CD4-positive, alpha-beta memory T cell (primary cell): ENCODE data around the gene KCNK2. TPM values are rescaled to one million over a fixed set of nuclear protein-coding genes. Genes with fewer than 3 reads are reported as not detected.

ENCODE experiments used
- CTCF ChIA-PET: fragments of 350-600 bp; sonication (Branson Sonifier 250); formaldehyde crosslinking; loops from one replicate; lab custom pipeline; 2021; ENCODE audit warnings: inconsistent platforms; ENCODE audit not compliant: partially characterized antibody; lab: Charles Lee
- POLR2A ChIA-PET: fragments of 350-600 bp; sonication (Branson Sonifier 250); formaldehyde crosslinking; loops from one replicate; lab custom pipeline; 2021; ENCODE audit not compliant: partially characterized antibody; lab: Charles Lee
- DNase-seq, 5 donors: peaks; one replicate each; pipeline versions ENCODE4 v3.0.0 to v3.0.0-alpha.2; 2020 to 2022; ENCODE audit warnings: mixed read lengths in 1 of 5
- H3K27ac ChIP-seq: one replicate; pipeline ENCODE4 v1.7.0; 2013; ENCODE audit warnings: low read depth, low read length
- H3K27me3 ChIP-seq: 2 replicates; pipeline ENCODE4 v1.7.0; 2013; ENCODE audit warnings: mild to moderate bottlenecking, low read length, moderate library complexity; ENCODE audit not compliant: insufficient read depth
- H3K36me3 ChIP-seq: 2 replicates; pipeline ENCODE4 v1.7.0; 2013; ENCODE audit warnings: mild to moderate bottlenecking, low read length, moderate library complexity; ENCODE audit not compliant: insufficient read depth
- H3K4me1 ChIP-seq: 2 replicates; pipeline ENCODE4 v1.7.0; 2013; ENCODE audit warnings: mild to moderate bottlenecking, low read length, moderate library complexity; ENCODE audit not compliant: insufficient read depth
- H3K4me3 ChIP-seq, 2 donors: one replicate each; pipeline ENCODE4 v1.7.0; 2013; ENCODE audit warnings: low read length in 2 of 2, mild to moderate bottlenecking in 1 of 2
- H3K9me3 ChIP-seq, 2 donors: one replicate each; pipeline ENCODE4 v1.7.0; 2013; ENCODE audit warnings: low read length in 2 of 2, control low read depth in 1 of 2; ENCODE audit not compliant: control insufficient read depth in 1 of 2
- H3K27ac Mint-ChIP-seq, 7 donors: one replicate each; pipeline ENCODE4 v1.8.0; 2020 to 2021; ENCODE audit warnings: mixed read lengths in 7 of 7, mild to moderate bottlenecking in 6 of 7, inconsistent platforms in 3 of 7, moderate library complexity in 3 of 7
- H3K27me3 Mint-ChIP-seq, 2 donors: one replicate each; pipeline ENCODE4 v1.8.0; 2020 to 2021; ENCODE audit warnings: mixed read lengths in 2 of 2
- H3K36me3 Mint-ChIP-seq, 2 donors: one replicate each; pipeline ENCODE4 v1.8.0; 2020 to 2021; ENCODE audit warnings: mixed read lengths in 2 of 2, inconsistent platforms in 1 of 2, mild to moderate bottlenecking in 1 of 2
- H3K4me1 Mint-ChIP-seq, 4 donors: one replicate each; pipeline ENCODE4 v1.8.0; 2020 to 2021; ENCODE audit warnings: mixed read lengths in 4 of 4, mild to moderate bottlenecking in 1 of 4
- H3K4me3 Mint-ChIP-seq, 8 donors: one replicate each; pipeline ENCODE4 v1.8.0; 2020 to 2021; ENCODE audit warnings: mixed read lengths in 8 of 8, mild to moderate bottlenecking in 7 of 8, moderate library complexity in 6 of 8, inconsistent platforms in 3 of 8
- H3K9me3 Mint-ChIP-seq, 8 donors: one replicate each; pipeline ENCODE4 v1.8.0; 2020 to 2021; ENCODE audit warnings: mixed read lengths in 8 of 8, mild to moderate bottlenecking in 5 of 8, inconsistent platforms in 3 of 8, moderate library complexity in 1 of 8
- intact Hi-C: fragments of 100-400 bp; cut with micrococcal nuclease; formaldehyde crosslinking; loops from one replicate; pipeline ENCODE4 v1.15.1; 2023
- polyA plus RNA-seq, 2 donors: library from polyadenylated mRNA; unstranded; fragments of 300-500 nt; fragmentation: Illumina TruSeq; gene quantifications; one replicate each; pipeline ENCODE4 v1.2.3, GENCODE V29; 2021
- total RNA-seq, 2 experiments: library from RNA; stranded (reverse); gene quantifications; one replicate each; pipeline ENCODE4 v1.2.3, GENCODE V29; 2021

KCNK2 gene
- total and polyA plus RNA-seq, 4 experiments from 2014 or later, result not detected

DNA sequence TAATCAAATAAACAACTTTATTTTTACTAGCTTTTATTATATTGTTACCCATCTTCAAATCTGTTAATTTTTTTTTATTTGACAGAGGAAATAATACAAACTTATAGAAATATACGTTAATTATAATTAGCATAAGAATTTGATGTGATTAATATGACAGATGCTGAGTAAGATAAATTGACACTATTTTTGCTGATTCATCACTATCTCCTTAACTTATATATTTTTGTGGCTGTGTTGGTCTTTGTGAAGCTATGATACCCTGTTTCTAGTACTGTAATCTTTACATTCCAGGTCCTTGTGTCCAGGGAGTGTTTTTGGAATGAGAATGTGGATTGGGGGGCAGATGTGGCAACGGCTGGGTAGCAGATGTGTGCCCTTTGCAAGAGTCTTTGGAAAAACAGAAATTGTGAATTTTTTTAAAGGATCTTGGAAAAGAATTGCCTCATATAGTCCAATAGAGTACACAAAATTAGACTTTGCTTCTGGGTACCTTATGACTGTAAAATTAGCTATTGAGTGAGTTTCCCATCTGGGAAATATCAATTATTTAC lies 102.6 kb downstream of the KCNK2 start:
- H3K27ac Mint-ChIP-seq, result no peak overlapping the region
- Histone ChIP-seq H3K27ac (no peak overlapping the region), H3K4me3 (no peak overlapping the region), H3K27me3 (no peaks in the 10 kb centered on the region), H3K4me1 (no peaks in the 10 kb centered on the region), H3K36me3 (no peaks in the 10 kb centered on the region), H3K9me3 (no peaks in the 10 kb centered on the region)
- H3K9me3 Mint-ChIP-seq, result peaks cover 0 to 26% (median 9%) of the 10 kb centered on the region in 8 donors
- POLR2A ChIA-PET, result no interaction called here
- no peaks in the 10 kb centered on the region for H3K36me3 Mint-ChIP-seq
- no peaks in the 10 kb centered on the region for H3K4me1 Mint-ChIP-seq
- DNase-seq, result no peak
- no peak overlapping the region for H3K4me3 Mint-ChIP-seq
- intact Hi-C loops, result no loop called here
- peaks cover 2 to 3% of the 10 kb centered on the region in 2 donors for H3K27me3 Mint-ChIP-seq
- CTCF ChIA-PET, result no interaction called here

DNA sequence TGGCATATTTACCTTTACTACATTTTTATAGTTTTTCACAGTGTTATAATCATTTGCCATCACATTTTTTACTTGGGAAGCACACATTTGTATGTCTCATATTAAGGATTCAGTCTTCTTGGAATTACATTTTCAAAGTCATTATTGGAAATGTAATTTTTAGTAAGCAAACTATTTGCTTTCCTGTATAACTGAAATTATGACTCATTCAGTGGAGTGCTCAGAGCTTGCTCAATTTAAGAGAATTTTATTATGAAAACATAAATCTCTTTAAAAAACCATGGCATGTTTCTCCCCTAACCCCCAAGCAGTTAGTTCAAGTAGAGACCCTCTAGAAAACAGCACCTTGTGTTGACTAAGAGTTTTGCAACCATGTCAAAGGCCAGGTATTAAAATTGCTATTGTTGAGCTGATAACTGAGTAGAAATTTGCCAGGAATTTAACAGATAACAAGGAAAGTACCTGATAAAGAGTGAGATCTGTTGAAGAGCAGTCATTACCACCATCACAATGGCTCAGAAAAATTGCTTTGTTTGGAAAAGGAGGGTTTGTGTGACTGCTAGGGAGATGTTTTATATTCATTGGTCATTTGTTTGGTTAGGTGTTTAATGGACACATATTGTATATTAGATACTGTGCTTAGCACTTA lies 105.9 kb downstream of the KCNK2 start:
- Histone ChIP-seq H3K4me1 (no peaks in the 10 kb centered on the region), H3K36me3 (no peaks in the 10 kb centered on the region), H3K4me3 (no peak overlapping the region), H3K9me3 (no peaks in the 10 kb centered on the region), H3K27me3 (no peaks in the 10 kb centered on the region), H3K27ac (no peak overlapping the region)
- ChIA-PET CTCF (no interaction called here), POLR2A (no interaction called here)
- Mint-ChIP-seq H3K4me1 (no peaks in the 10 kb centered on the region), H3K9me3 (peaks cover 0 to 2% (median 1%) of the 10 kb centered on the region in 8 donors), H3K36me3 (no peaks in the 10 kb centered on the region), H3K27ac (no peak overlapping the region), H3K4me3 (no peak overlapping the region), H3K27me3 (peaks cover 2 to 3% of the 10 kb centered on the region in 2 donors)
- DNase-seq, result no peak
- intact Hi-C loops, result no loop called here

DNA sequence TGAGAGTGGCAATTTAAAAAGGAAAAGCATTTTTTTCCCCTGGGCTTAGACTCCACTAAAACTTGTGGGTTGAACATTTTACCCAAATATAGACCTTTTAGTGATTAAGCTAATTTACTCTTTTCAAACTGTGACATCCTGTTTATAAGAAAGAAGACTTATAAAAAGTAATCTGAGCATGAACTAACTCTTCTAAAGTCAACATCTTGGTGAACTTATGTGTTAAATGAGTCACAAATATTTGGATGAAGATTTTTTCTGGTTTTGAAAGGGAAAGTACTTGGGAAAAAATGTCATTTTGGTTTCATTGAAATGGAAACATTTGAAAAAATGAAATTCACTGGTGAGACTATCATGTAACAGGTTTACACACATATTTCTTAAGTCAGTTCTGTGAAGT lies 109.8 kb downstream of the KCNK2 start:
- no peaks in the 10 kb centered on the region for H3K9me3 ChIP-seq
- H3K4me3 Mint-ChIP-seq, result no peak overlapping the region
- no peak overlapping the region for H3K27ac ChIP-seq
- no peaks in the 10 kb centered on the region for H3K27me3 ChIP-seq
- DNase-seq, result no peak
- POLR2A ChIA-PET, result no interaction called here
- no peaks in the 10 kb centered on the region for H3K36me3 ChIP-seq
- intact Hi-C loops, result no loop called here
- no peaks in the 10 kb centered on the region for H3K4me1 ChIP-seq
- peaks cover 0 to 1% of the 10 kb centered on the region in 2 donors for H3K27me3 Mint-ChIP-seq
- no peaks in the 10 kb centered on the region for H3K36me3 Mint-ChIP-seq
- H3K4me3 ChIP-seq, result no peak overlapping the region
- H3K27ac Mint-ChIP-seq, result no peak overlapping the region
- no peaks in the 10 kb centered on the region for H3K4me1 Mint-ChIP-seq
- peaks cover 0 to 5% (median 0%) of the 10 kb centered on the region in 8 donors for H3K9me3 Mint-ChIP-seq
- CTCF ChIA-PET, result no interaction called here

- H3K36me3 ChIP-seq, result no peaks in the 10 kb centered on the region
- Mint-ChIP-seq H3K36me3 (no peaks in the 10 kb centered on the region), H3K9me3 (peaks cover 0 to 3% (median 0%) of the 10 kb centered on the region in 8 donors), H3K27me3 (peaks cover 0 to 1% of the 10 kb centered on the region in 2 donors), H3K27ac (no peak overlapping the region), H3K4me1 (no peaks in the 10 kb centered on the region), H3K4me3 (no peak overlapping the region)
- DNase-seq, result no peak
- H3K27me3 ChIP-seq, result no peaks in the 10 kb centered on the region
- no peak overlapping the region for H3K27ac ChIP-seq
- no peaks in the 10 kb centered on the region for H3K9me3 ChIP-seq
- no peak overlapping the region for H3K4me3 ChIP-seq
- POLR2A ChIA-PET, result no interaction called here
- intact Hi-C loops, result no loop called here
- CTCF ChIA-PET, result no interaction called here
- H3K4me1 ChIP-seq, result no peaks in the 10 kb centered on the region
Measured at GRCh38 chr1:215198021-215198420, 115.5 kb downstream of the KCNK2 start.

DNA sequence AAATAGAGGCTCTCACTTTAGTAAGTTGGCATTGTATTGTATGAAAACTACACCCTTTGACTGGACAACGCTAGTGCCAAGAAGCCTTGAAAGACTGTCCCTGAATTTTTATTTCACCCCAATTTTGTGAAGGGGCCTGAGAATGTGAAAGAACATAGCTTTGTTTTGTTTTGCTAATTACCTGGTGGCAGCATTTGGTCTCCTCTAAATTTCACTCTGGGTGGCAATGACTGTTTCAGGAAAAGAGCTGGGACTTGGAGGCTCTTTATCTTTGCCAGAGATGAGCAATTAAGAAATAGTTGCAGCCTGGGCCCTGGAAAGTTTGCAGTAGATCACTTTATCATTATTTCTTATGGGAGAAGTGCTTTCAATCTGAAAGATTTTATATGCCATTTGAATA lies 117.6 kb downstream of the KCNK2 start:
- intact Hi-C loops, result no loop called here
- Histone ChIP-seq H3K27ac (no peak overlapping the region), H3K27me3 (no peaks in the 10 kb centered on the region), H3K4me3 (no peak overlapping the region), H3K36me3 (no peaks in the 10 kb centered on the region), H3K4me1 (no peaks in the 10 kb centered on the region), H3K9me3 (no peaks in the 10 kb centered on the region)
- no peak for DNase-seq
- Mint-ChIP-seq H3K36me3 (no peaks in the 10 kb centered on the region), H3K4me1 (no peaks in the 10 kb centered on the region), H3K9me3 (peaks cover 0 to 3% (median 0%) of the 10 kb centered on the region in 8 donors), H3K27me3 (no peaks in the 10 kb centered on the region), H3K27ac (no peak overlapping the region), H3K4me3 (no peak overlapping the region)
- ChIA-PET POLR2A (no interaction called here), CTCF (no interaction called here)

GRCh38 chr1:215201283-215201682 lies 118.7 kb downstream of the KCNK2 start:
- H3K27me3 ChIP-seq, result no peaks in the 10 kb centered on the region
- Mint-ChIP-seq H3K9me3 (peaks cover 0 to 3% (median 0%) of the 10 kb centered on the region in 8 donors), H3K36me3 (no peaks in the 10 kb centered on the region), H3K4me3 (no peak overlapping the region), H3K4me1 (no peaks in the 10 kb centered on the region), H3K27me3 (no peaks in the 10 kb centered on the region), H3K27ac (no peak overlapping the region)
- CTCF ChIA-PET, result no interaction called here
- DNase-seq, result no peak
- no peaks in the 10 kb centered on the region for H3K4me1 ChIP-seq
- no peak overlapping the region for H3K27ac ChIP-seq
- H3K4me3 ChIP-seq, result no peak overlapping the region
- intact Hi-C loops, result no loop called here
- POLR2A ChIA-PET, result no interaction called here
- H3K36me3 ChIP-seq, result no peaks in the 10 kb centered on the region
- no peaks in the 10 kb centered on the region for H3K9me3 ChIP-seq

GRCh38 chr1:215202868-215203267 lies 120.3 kb downstream of the KCNK2 start:
- H3K36me3 ChIP-seq, result no peaks in the 10 kb centered on the region
- Mint-ChIP-seq H3K9me3 (no peaks in the 10 kb centered on the region), H3K27me3 (no peaks in the 10 kb centered on the region), H3K4me3 (no peak overlapping the region), H3K36me3 (no peaks in the 10 kb centered on the region), H3K27ac (no peak overlapping the region), H3K4me1 (no peaks in the 10 kb centered on the region)
- no peak overlapping the region for H3K27ac ChIP-seq
- no peaks in the 10 kb centered on the region for H3K9me3 ChIP-seq
- H3K27me3 ChIP-seq, result no peaks in the 10 kb centered on the region
- POLR2A ChIA-PET, result no interaction called here
- no peaks in the 10 kb centered on the region for H3K4me1 ChIP-seq
- no peak overlapping the region for H3K4me3 ChIP-seq
- DNase-seq, result no peak
- intact Hi-C loops, result no loop called here
- CTCF ChIA-PET, result no interaction called here
